Liver (tissue), 9 donors: Measurements from ENCODE around the gene KCNIP4. TPM values are rescaled to one million over a fixed set of nuclear protein-coding genes. Genes with fewer than 3 reads are reported as not detected.

Experiments
- DNase-seq: peaks from one replicate; pipeline ENCODE4 v3.0.0-alpha.2; 2017; ENCODE audit warnings: low spot score
- H3K27ac ChIP-seq, 2 donors: one replicate each; pipeline ENCODE4 v1.7.0; 2013; ENCODE audit warnings: inconsistent platforms in 2 of 2, low read length in 2 of 2, control low read depth in 1 of 2, low read depth in 1 of 2, mild to moderate bottlenecking in 1 of 2
- H3K27me3 ChIP-seq, 4 donors: one replicate each; pipeline versions ENCODE4 v1.6.1 to v1.7.0; 2013; ENCODE audit warnings: low read length in 3 of 4, inconsistent platforms in 1 of 4, mild to moderate bottlenecking in 1 of 4, moderate library complexity in 1 of 4; ENCODE audit not compliant: control insufficient read depth in 4 of 4, insufficient read depth in 4 of 4
- H3K36me3 ChIP-seq, 4 donors: one replicate each; pipeline versions ENCODE4 v1.6.1 to v1.7.0; 2013; ENCODE audit warnings: low read length in 3 of 4, mild to moderate bottlenecking in 3 of 4, low read depth in 1 of 4, moderate library complexity in 1 of 4; ENCODE audit not compliant: control insufficient read depth in 4 of 4, insufficient read depth in 3 of 4
- H3K4me1 ChIP-seq, 4 donors: one replicate each; pipeline versions ENCODE4 v1.6.1 to v1.7.0; 2013; ENCODE audit warnings: low read length in 3 of 4, mild to moderate bottlenecking in 3 of 4, moderate library complexity in 1 of 4; ENCODE audit not compliant: control insufficient read depth in 4 of 4, insufficient read depth in 4 of 4
- H3K4me3 ChIP-seq, 3 donors: one replicate each; pipeline versions ENCODE4 v1.6.1 to v1.7.0; 2013; ENCODE audit warnings: low read length in 3 of 3, control low read depth in 1 of 3, low read depth in 1 of 3, mild to moderate bottlenecking in 1 of 3
- H3K9ac ChIP-seq, 2 donors: one replicate each; pipeline ENCODE4 v1.7.0; 2013; ENCODE audit warnings: low read length in 2 of 2, mild to moderate bottlenecking in 2 of 2, moderate library complexity in 2 of 2, control low read depth in 1 of 2, low read depth in 1 of 2
- H3K9me3 ChIP-seq, 4 donors: one replicate each; pipeline versions ENCODE4 v1.6.1 to v1.7.0; 2013; ENCODE audit warnings: low read length in 3 of 4; ENCODE audit not compliant: control insufficient read depth in 4 of 4
- CTCF ChIP-seq: fragments of 150-350 bp; IDR thresholded peaks from 2 replicates; pipeline ENCODE4 v1.5.1; 2017; ENCODE audit warnings: improper control_type of control experiment, low read depth, low read length; ENCODE audit not compliant: missing input control
- FOXA1 ChIP-seq: IDR thresholded peaks from 2 replicates; pipeline ENCODE4 v1.6.1; 2016; ENCODE audit warnings: antibody characterized with exemption
- FOXA2 ChIP-seq: IDR thresholded peaks from 2 replicates; pipeline ENCODE4 v1.6.1; 2016; ENCODE audit warnings: antibody characterized with exemption
- GABPA ChIP-seq, 2 donors: IDR thresholded peaks in 1 of 2; conservative IDR thresholded peaks in 1 of 2; 2 replicates each; pipeline ENCODE4 v1.6.1; 2016; ENCODE audit warnings: antibody characterized with exemption in 2 of 2, mild to moderate bottlenecking in 1 of 2, moderate library complexity in 1 of 2
- HNF4A ChIP-seq, 2 donors: conservative IDR thresholded peaks; 2 replicates each; pipeline ENCODE4 v1.6.1; 2016; ENCODE audit warnings: antibody characterized with exemption in 2 of 2, mild to moderate bottlenecking in 2 of 2
- HNF4G ChIP-seq: IDR thresholded peaks from 2 replicates; pipeline ENCODE4 v1.6.1; 2016; ENCODE audit warnings: antibody characterized with exemption
- JUND ChIP-seq, 2 donors: IDR thresholded peaks; 2 replicates each; pipeline ENCODE4 v1.6.1; 2016; ENCODE audit warnings: antibody characterized with exemption in 2 of 2
- NR2F2 ChIP-seq: IDR thresholded peaks from 2 replicates; pipeline ENCODE4 v1.6.1; 2016; ENCODE audit warnings: antibody characterized with exemption
- RAD21 ChIP-seq, 2 donors: IDR thresholded peaks; 2 replicates each; pipeline ENCODE4 v1.6.1; 2016; ENCODE audit warnings: antibody characterized with exemption in 2 of 2, mild to moderate bottlenecking in 2 of 2
- REST ChIP-seq: IDR thresholded peaks from 2 replicates; pipeline ENCODE4 v1.6.1; 2016; ENCODE audit warnings: antibody characterized with exemption, mild to moderate bottlenecking
- RXRA ChIP-seq, 2 donors: IDR thresholded peaks; 2 replicates each; pipeline ENCODE4 v1.6.1; 2017 to 2018; ENCODE audit warnings: antibody characterized with exemption in 2 of 2, mild to moderate bottlenecking in 1 of 2
- SP1 ChIP-seq: IDR thresholded peaks from 2 replicates; pipeline ENCODE4 v1.6.1; 2018; ENCODE audit warnings: antibody characterized with exemption, mild to moderate bottlenecking
- TAF1 ChIP-seq: conservative IDR thresholded peaks from 2 replicates; pipeline ENCODE4 v1.6.1; 2016; ENCODE audit warnings: antibody characterized with exemption, mild to moderate bottlenecking
- ZBTB33 ChIP-seq: IDR thresholded peaks from 2 replicates; pipeline ENCODE4 v1.6.1; 2016; ENCODE audit warnings: antibody characterized with exemption
- WGBS: extraction: QIAGEN DNeasy Blood & Tissue Kit; methylation state at CpG from one replicate; pipeline ENCODE4 v1.1.7; 2013; 5-methylcytosine and 5-hydroxymethylcytosine counted together
- polyA plus RNA-seq, 2 donors: library from polyadenylated mRNA; stranded (reverse) in 1 of 2; unstranded in 1 of 2; fragments of 200-250 nt in 1 of 2; fragments of >200 nt in 1 of 2; fragmentation: Nextera tagmentation in 1 of 2; extraction: Ambion mirVana in 1 of 2; gene quantifications; one replicate each; pipeline versions ENCODE4 v1.2.1 to v1.2.3, GENCODE V29; 2013 to 2015
- total RNA-seq, 2 donors: library from RNA; depleted of rRNA; stranded (reverse); fragments of >200 nt; gene quantifications; one replicate each; pipeline ENCODE4 v1.2.3, GENCODE V29; 2014
- TF ChIP-seq, protein P1 (sequence below): IDR thresholded peaks from 2 replicates; pipeline ENCODE4 v1.6.1; 2016; ENCODE audit warnings: antibody characterized with exemption
- TF ChIP-seq, protein P2 (sequence below): IDR thresholded peaks from 2 replicates; pipeline ENCODE4 v1.6.1; 2016; ENCODE audit warnings: antibody characterized with exemption
- donor health status: healthy.
- donor health status: healthy.
- donor health status: healthy.
- donor health status: healthy.
- donor health status: healthy.

KCNIP4 gene
- total and polyA plus RNA-seq, 4 donors, result 0.08 to 0.14 TPM; not detected in 2

GRCh38 chr4:21517126-21517859 is 431.3 kb downstream of the KCNIP4 start:
- no peaks in the 10 kb centered on the region for H3K9me3 ChIP-seq
- H3K27me3 ChIP-seq, result peaks cover 0 to 5% (median 0%) of the 10 kb centered on the region in 4 donors
- no peak for TF ChIP-seq FOXA2
- TF ChIP-seq, protein P1, sequence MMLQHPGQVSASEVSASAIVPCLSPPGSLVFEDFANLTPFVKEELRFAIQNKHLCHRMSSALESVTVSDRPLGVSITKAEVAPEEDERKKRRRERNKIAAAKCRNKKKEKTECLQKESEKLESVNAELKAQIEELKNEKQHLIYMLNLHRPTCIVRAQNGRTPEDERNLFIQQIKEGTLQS, result no peak
- TF ChIP-seq ZBTB33, result no peak
- TF ChIP-seq GABPA (IDR thresholded peaks at IDR 0.05 in 1 of 2, conservative IDR thresholded peaks at IDR 0.05 in 1 of 2), result no peak
- no peak for TF ChIP-seq REST
- no peak for TF ChIP-seq SP1
- TF ChIP-seq HNF4G, result no peak
- no peak for TF ChIP-seq TAF1
- no peak for TF ChIP-seq FOXA1
- no peak for TF ChIP-seq NR2F2
- H3K27ac ChIP-seq, result no peak overlapping the region
- H3K9ac ChIP-seq, result no peak overlapping the region
- H3K4me3 ChIP-seq, result no peak overlapping the region
- H3K4me1 ChIP-seq, result no peaks in the 10 kb centered on the region
- no peaks in the 10 kb centered on the region for H3K36me3 ChIP-seq
- DNase-seq, result no peak
- WGBS, result 58% methylated on average over 5 of the region's 5 CpGs

DNA sequence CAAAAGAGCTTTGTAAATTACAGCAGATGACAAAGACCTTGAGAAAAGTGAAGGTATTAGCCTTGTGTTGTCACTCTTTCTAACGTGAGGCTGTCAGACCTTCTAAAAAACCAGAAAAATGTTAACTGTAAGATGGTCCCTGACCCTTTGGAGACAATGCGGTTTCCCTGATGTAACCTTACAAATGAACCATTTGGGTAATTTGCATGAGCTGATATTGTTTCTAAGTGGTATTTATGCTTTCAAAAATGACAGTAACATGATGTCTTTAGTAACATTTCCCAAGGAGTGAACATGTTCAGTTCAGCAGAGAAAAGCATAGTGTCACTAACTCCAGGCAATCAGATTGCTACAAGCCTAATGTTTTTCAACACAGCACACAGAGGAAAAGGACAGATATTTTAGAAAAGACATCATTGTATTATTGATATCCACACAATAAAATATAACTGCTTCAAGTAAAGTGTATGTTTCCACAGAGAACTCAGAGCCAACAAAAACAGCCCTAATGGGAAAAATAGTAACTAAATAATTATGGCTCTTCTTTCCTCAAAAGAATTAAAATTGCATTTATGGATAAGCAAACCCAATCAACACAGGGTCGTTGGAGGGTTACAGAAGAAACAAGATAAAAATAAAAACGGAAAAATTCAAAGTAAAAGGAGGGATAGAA is 434.4 kb downstream of the KCNIP4 start:
- no peak for DNase-seq
- TF ChIP-seq HNF4A (conservative IDR thresholded peaks at IDR 0.05) (no peak), FOXA1 (no peak), CTCF (no peak), HNF4G (no peak), JUND (IDR thresholded peaks at IDR 0.05) (no peak), TAF1 (no peak), ZBTB33 (no peak), RAD21 (IDR thresholded peaks at IDR 0.05) (no peak), RXRA (IDR thresholded peaks at IDR 0.05) (no peak), FOXA2 (no peak), SP1 (no peak)
- TF ChIP-seq, protein P2, sequence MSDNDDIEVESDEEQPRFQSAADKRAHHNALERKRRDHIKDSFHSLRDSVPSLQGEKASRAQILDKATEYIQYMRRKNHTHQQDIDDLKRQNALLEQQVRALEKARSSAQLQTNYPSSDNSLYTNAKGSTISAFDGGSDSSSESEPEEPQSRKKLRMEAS, result no peak

More for the DNA sequence above, 434.4 kb downstream of the KCNIP4 start:
- Histone ChIP-seq H3K9ac (no peak overlapping the region), H3K27ac (no peak overlapping the region), H3K9me3 (no peaks in the 10 kb centered on the region), H3K4me1 (no peaks in the 10 kb centered on the region), H3K27me3 (no peaks in the 10 kb centered on the region), H3K4me3 (no peak overlapping the region), H3K36me3 (no peaks in the 10 kb centered on the region)
- WGBS, result 49% methylated on average over 4 of the region's 4 CpGs
